HG03064 (cell line): Measurements from ENCODE around the gene HRC.
"Not testable (repeated sequence)": the region's sequence is repeated elsewhere in the genome, so short reads cannot be mapped to it uniquely, and the experiment has no call there.

Experiments
- ATAC-seq: cut with Tn5 transposase; IDR thresholded peaks from one replicate; pipeline ENCODE4 v1.9.1; 2021; ENCODE audit warnings: low read depth; ENCODE audit not compliant: unreplicated experiment

The HRC gene

GRCh38 chr19:49160450-49161189, 5.4 kb upstream of the HRC start:
- ATAC-seq, result no peak

GRCh38 chr19:49157445-49158224, 2.4 kb upstream of the HRC start, which contains the start of gene TRPM4:
TSS of gene TRPM4 (plus strand) at chr19:49157792. CDS start at chr19:49157867, 75 bp downstream.
- ATAC-seq, result no peak

- ATAC-seq, result no peak
Observed at GRCh38 chr19:49155820-49156346, 687 bp upstream of the HRC start.

GRCh38 chr19:49154279-49154678, 917 bp downstream of the HRC start:
- no peak for ATAC-seq

GRCh38 chr19:49153167-49153809, 1.9 kb downstream of the HRC start:
- ATAC-seq, result no peak

GRCh38 chr19:49152119-49152550, 3.1 kb downstream of the HRC start:
- ATAC-seq, result no peak

- no peak for ATAC-seq
Observed at GRCh38 chr19:49151267-49152118, 3.7 kb downstream of the HRC start.

- no peak for ATAC-seq
Observed at GRCh38 chr19:49150944-49151243, 4.3 kb downstream of the HRC start.

GRCh38 chr19:49150106-49150943, 4.9 kb downstream of the HRC start:
- no peak for ATAC-seq

GRCh38 chr19:49149652-49150105, 5.5 kb downstream of the HRC start:
- no peak for ATAC-seq

GRCh38 chr19:49148784-49149651, 6.2 kb downstream of the HRC start:
- ATAC-seq, result no peak

- ATAC-seq, result no peak
Observed at GRCh38 chr19:49148044-49148682, 7.0 kb downstream of the HRC start.

- ATAC-seq, result not testable (repeated sequence)
Observed at GRCh38 chr19:49146408-49146770, 8.8 kb downstream of the HRC start.

- ATAC-seq, result no peak
Observed at GRCh38 chr19:49145573-49146407, 9.4 kb downstream of the HRC start.

GRCh38 chr19:49142866-49143335, 12.3 kb downstream of the HRC start:
- peak; percentile 67 for ATAC-seq

- ATAC-seq, result no peak
Observed at GRCh38 chr19:49141352-49141751, 13.8 kb downstream of the HRC start.

GRCh38 chr19:49140951-49141350, 14.2 kb downstream of the HRC start:
- no peak for ATAC-seq
